HG02885 (cell line): ENCODE data around the gene CDK2AP2.

ENCODE experiments used
- ATAC-seq: cut with Tn5 transposase; IDR thresholded peaks from one replicate; pipeline ENCODE4 v1.9.1; 2021; ENCODE audit warnings: mild to moderate bottlenecking; ENCODE audit not compliant: unreplicated experiment, poor library complexity

CDK2AP2 gene

GRCh38 chr11:67504950-67505581, 2.9 kb downstream of the CDK2AP2 start, which contains the start of gene PITPNM1:
Gene PITPNM1 (minus strand): TSS chr11:67505363. CDS start chr11:67504180, 1,183 bp downstream.
- ATAC-seq, result peak; percentile 20

DNA sequence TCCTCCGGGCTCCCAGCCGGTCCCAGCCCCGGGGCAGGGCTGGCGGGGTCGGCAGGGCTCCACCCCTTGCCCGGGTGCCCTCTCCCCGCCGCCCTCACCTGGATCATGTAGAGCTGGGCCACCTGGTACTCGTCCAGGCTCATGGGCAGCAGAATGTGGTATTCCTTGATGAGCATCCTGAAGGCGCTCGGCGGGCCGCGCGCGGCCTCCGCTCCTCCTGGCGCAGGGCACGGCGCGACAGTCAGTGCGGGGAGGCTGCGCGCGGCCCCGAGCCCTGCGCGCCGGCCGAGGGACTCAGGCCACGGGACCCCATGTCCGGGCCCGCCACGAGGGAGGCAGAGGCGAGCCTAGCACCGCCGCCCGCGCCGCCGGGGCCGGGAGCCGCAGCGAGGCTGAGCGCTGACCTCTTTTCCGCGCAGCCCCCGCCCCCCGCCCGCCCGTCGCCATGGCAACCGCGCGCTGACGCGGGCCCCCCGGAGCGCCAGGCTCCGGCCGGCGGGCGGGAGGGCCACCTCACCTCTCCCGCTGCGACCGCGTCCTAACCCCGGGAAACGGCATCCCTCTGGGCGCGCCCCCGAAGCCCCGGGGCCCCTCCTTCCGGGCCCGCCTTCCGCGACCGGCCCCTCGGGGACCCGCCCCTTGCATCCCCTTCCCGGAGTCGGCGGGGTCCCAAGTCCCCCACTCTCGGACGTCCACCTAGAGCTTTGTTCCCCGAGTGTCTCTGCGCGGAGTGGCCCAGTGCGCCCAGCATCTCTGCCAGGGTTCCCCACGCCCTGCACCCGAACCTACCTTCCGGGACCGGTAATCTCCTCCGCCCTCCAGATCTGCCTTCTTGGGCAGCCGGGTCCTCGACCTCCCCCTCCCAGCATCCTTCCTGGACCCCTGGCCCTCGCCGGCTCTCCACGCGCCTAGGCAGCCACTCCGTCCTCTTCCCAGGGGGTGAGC, 3.7 kb downstream of the CDK2AP2 start:
- ATAC-seq, result no peak

- no peak for ATAC-seq
Measured at GRCh38 chr11:67503119-67504004, 4.6 kb downstream of the CDK2AP2 start.

GRCh38 chr11:67502328-67502979, 5.5 kb downstream of the CDK2AP2 start:
- no peak for ATAC-seq

DNA sequence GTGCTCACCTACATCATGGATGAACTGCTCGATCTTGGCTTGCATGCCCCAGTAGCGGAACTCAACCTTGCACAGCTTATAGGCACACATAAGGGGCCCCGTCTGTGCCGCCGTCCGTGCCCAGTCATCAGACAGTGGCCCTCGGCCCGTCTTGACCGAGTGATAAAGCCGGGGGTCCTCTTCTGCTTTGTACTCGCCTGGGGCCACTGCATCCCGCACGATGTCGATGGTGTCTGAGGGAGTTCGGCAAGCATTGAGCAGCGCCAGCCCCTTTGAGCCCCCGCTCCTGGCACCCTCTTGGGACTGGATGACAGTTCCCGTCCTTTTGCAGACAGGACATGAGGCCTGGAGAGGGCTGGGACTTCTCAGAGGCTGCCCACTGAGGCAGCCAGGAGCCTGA, 6.1 kb downstream of the CDK2AP2 start:
- no peak for ATAC-seq

DNA sequence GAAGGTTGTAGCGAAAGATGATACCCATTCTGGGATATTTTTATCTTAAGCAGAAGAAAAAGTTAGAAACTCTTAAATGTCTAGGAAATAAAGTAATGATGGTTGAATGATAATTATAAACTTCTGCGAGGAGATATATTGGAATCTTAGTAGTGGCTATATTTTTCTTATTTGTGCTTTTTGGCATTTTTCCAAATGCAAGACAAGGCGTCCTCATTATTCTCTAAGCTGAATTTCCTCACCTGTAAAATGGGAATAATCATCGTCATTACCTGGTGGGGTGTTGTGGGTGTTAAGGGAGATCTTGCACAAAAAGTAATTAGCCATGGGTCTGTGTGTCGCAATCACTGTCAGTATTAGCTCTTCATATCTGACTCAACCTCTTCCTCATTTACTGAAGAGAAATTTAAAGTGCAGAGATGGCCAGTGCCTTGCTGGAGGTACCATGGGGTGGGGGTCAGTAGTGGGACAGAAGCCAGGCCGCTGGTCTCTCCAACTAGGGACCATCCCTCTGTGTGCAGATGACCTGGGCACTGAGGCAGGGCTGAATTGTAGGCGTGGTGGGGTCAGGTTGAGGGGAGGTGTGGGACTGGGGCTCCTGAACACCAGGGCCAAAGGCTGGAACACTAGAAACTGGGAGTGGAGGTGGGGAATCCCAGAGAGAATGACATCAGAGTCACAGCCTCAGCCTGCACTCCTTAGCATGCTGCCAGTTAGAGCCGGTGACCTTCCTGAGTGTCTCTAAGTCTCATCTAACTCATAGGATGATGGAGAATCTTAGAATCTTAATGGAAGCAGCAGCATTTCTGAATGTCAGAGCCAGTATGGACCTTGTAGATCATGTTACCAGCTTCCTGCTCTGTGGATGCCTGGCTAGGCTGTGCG, 6.9 kb downstream of the CDK2AP2 start:
- ATAC-seq, result no peak

DNA sequence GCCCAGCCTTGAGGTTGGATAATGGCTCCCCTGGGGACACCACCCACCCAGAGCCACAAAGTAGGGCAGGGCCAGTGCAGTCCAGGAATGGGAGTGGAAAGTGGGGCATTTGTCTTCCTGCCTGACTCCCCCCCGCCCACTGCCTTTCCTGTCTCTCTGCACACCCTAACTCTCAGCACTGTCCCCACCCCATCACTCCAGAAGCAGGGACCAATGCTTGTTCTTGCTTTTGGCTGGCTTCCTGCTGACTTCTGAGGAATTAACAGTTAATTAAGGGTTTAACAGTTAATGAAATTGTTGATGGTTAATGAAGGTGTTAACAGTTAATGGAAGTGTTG, 7.5 kb downstream of the CDK2AP2 start:
- ATAC-seq, result no peak

GRCh38 chr11:67499808-67500483, 8.0 kb downstream of the CDK2AP2 start:
- ATAC-seq, result no peak

- no peak for ATAC-seq
Measured at GRCh38 chr11:67498544-67498972, 9.4 kb downstream of the CDK2AP2 start.

DNA sequence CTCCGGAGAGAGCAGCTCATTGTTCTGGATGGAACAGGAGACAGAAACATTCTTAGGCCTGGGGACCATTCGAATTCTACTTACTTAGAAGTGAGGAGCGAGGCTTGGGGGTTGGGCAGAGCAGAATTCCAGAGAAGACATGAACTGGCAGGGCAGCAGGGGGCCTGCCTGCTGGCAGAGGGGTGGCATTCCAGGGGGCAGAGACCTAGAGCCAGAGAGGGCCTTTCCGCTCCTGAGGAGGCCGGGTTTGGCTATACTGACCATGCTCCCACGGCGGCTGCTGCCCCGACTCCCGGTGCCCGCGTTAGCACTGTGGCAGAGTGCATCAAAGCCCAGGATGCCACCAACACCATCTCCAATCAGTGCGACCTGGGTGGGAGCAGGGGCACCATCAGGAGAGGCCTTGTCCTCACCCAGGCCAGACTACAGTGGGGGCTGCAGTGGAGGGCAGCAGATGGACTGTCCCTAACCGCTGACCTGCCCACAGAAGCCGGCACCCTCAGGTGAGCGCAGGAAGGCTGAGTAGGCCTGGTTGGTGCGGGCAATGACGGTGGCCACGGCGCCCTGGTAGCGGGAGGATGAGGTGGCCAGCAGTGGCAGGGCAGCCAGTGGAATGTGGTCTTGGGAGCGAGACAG, 10.2 kb downstream of the CDK2AP2 start:
- no peak for ATAC-seq

DNA sequence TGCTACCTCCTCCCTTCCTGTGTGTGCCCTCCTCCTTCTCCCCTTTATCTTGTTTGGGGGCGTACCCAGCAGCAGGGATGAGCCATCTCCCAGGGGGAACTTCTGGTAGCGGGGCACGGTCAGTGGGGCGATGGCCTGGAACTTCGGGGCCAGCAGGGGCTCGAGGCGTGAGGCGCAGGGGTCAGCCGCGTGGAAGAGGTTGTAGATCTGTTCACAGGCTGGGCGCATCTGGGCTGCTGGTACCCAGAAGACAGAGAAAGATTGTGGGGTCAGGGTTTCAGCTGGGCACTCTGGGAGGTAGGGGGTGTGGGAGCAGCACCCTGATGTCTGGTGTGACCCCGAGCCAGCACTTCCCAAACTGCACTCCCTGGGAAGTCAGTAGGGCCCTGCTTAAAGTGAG, 11.8 kb downstream of the CDK2AP2 start:
- ATAC-seq, result no peak

- ATAC-seq, result no peak
Measured at GRCh38 chr11:67495234-67496005, 12.5 kb downstream of the CDK2AP2 start.

GRCh38 chr11:67494371-67495233, 13.4 kb downstream of the CDK2AP2 start:
- ATAC-seq, result no peak

- no peak for ATAC-seq
Measured at GRCh38 chr11:67493548-67494370, 14.2 kb downstream of the CDK2AP2 start.

GRCh38 chr11:67492801-67493547, 15.0 kb downstream of the CDK2AP2 start:
- ATAC-seq, result no peak
